A673 (cell line): ENCODE results near the gene ZFYVE28. TPM values are rescaled to one million over a fixed set of nuclear protein-coding genes. Genes with fewer than 3 reads are reported as not detected.

Source experiments
- BruUV-seq: library from RNA; stranded (reverse); fragments of 400-500 nt; replicated peaks from 2 replicates; lab custom pipeline; 2021; lab: Mats Ljungman, UMichigan
- CTCF ChIA-PET: fragments of 300-600 bp; sonication (Branson Sonifier 250); formaldehyde crosslinking; loops from one replicate; lab custom pipeline; 2022; ENCODE audit warnings: antibody characterized with exemption; lab: Charles Lee
- POLR2A ChIA-PET: fragments of 300-600 bp; sonication (Branson Sonifier 250); formaldehyde crosslinking; loops from one replicate; lab custom pipeline; 2022; ENCODE audit warnings: antibody characterized with exemption; ENCODE audit not compliant: low non-redundant PET; lab: Charles Lee
- DNase-seq: peaks from one replicate; pipeline ENCODE4 v3.0.0-alpha.2; 2015; ENCODE audit warnings: low spot score
- H3K27ac ChIP-seq: fragments of 200-600 bp; sonication (generic); 2 replicates; pipeline ENCODE4 v1.5.1; 2016; ENCODE audit warnings: mixed run types, low read depth, mild to moderate bottlenecking, mixed read lengths, antibody characterized with exemption, low read length; ENCODE audit not compliant: poor library complexity, severe bottlenecking
- H3K27me3 ChIP-seq: fragments of 200-600 bp; sonication (generic); replicated peaks from 2 replicates; pipeline ENCODE4 v1.6.1; 2017; ENCODE audit warnings: mixed run types, low read depth, mild to moderate bottlenecking, mixed read lengths, antibody characterized with exemption, low read length; ENCODE audit not compliant: insufficient read depth, poor library complexity
- H3K36me3 ChIP-seq: fragments of 200-600 bp; sonication (generic); 2 replicates; pipeline ENCODE4 v1.6.1; 2016; ENCODE audit warnings: mixed run types, mild to moderate bottlenecking, mixed read lengths, antibody characterized with exemption, low read length; ENCODE audit not compliant: insufficient read depth, poor library complexity, severe bottlenecking
- H3K4me1 ChIP-seq: fragments of 200-600 bp; sonication (generic); 2 replicates; pipeline ENCODE4 v1.6.1; 2017; ENCODE audit warnings: mixed run types, mild to moderate bottlenecking, mixed read lengths, antibody characterized with exemption, low read length; ENCODE audit not compliant: insufficient read depth, poor library complexity, severe bottlenecking
- H3K4me3 ChIP-seq: fragments of 200-600 bp; sonication (generic); 2 replicates; pipeline ENCODE4 v1.5.1; 2016; ENCODE audit warnings: low read depth, mixed run types, mild to moderate bottlenecking, mixed read lengths, low read length; ENCODE audit not compliant: poor library complexity, severe bottlenecking
- H3K9me3 ChIP-seq: fragments of 200-600 bp; sonication (generic); 2 replicates; pipeline ENCODE4 v1.6.1; 2016; ENCODE audit warnings: mixed run types, low read depth, mild to moderate bottlenecking, mixed read lengths, antibody characterized with exemption, low read length; ENCODE audit not compliant: poor library complexity, severe bottlenecking
- CTCF ChIP-seq: fragments of 300-800, 200-600 bp; sonication (generic); conservative IDR thresholded peaks from 2 replicates; pipeline ENCODE4 v1.5.1; 2017; ENCODE audit warnings: low read depth, mild to moderate bottlenecking, antibody characterized with exemption, low read length, moderate library complexity, mixed read lengths
- EZH2 ChIP-seq: fragments of 200-600 bp; sonication (generic); IDR thresholded peaks from 2 replicates; pipeline ENCODE4 v1.6.1; 2017; ENCODE audit warnings: borderline replicate concordance, low read depth, mild to moderate bottlenecking, mixed read lengths, antibody characterized with exemption, low read length; ENCODE audit not compliant: poor library complexity, severe bottlenecking
- intact Hi-C: fragments of 100-400 bp; cut with micrococcal nuclease; formaldehyde crosslinking; loops from one replicate; pipeline ENCODE4 v1.10.0; 2022; ENCODE audit not compliant: unreplicated experiment
- total RNA-seq: library from RNA; stranded (reverse); gene quantifications from 2 replicates; pipeline ENCODE4 v1.2.3, GENCODE V29; 2021

The ZFYVE28 gene
- total RNA-seq, 1 experiment from 2014 or later: 8.6 TPM

DNA sequence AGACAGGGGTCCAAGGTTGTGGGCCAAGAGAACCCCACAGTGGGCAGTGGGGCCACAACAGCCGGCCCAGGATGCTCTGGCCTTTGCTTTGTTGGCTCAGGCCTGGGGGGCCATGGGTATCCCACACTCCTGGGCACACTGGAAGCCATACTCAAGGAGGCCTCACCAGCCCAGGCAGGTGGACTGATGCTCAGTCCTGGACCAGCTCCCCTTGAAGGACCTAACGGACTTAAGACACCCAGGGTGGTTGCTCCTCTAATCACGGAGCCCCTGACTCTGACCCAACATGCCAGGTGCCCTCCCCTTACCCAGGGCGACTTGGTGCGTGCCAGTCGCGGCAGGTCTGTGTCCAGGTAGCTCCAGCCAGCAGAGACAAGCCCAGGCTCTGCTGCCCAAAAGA lies 50.8 kb downstream of the ZFYVE28 start:
- CTCF ChIA-PET: no interaction called here
- H3K9me3 ChIP-seq: no peaks in the 10 kb centered on the region
- BruUV-seq: no TSS peak
- H3K36me3 ChIP-seq: no peaks in the 10 kb centered on the region
- H3K27ac ChIP-seq: no peak overlapping the region
- TF ChIP-seq CTCF: no peak
- TF ChIP-seq EZH2: no peak
- no peaks in the 10 kb centered on the region for H3K27me3 ChIP-seq
- peaks cover 5% of the 10 kb centered on the region for H3K4me1 ChIP-seq
- POLR2A ChIA-PET: no interaction called here
- H3K4me3 ChIP-seq: no peak overlapping the region
- DNase-seq: no peak
- intact Hi-C loops: no loop called here

DNA sequence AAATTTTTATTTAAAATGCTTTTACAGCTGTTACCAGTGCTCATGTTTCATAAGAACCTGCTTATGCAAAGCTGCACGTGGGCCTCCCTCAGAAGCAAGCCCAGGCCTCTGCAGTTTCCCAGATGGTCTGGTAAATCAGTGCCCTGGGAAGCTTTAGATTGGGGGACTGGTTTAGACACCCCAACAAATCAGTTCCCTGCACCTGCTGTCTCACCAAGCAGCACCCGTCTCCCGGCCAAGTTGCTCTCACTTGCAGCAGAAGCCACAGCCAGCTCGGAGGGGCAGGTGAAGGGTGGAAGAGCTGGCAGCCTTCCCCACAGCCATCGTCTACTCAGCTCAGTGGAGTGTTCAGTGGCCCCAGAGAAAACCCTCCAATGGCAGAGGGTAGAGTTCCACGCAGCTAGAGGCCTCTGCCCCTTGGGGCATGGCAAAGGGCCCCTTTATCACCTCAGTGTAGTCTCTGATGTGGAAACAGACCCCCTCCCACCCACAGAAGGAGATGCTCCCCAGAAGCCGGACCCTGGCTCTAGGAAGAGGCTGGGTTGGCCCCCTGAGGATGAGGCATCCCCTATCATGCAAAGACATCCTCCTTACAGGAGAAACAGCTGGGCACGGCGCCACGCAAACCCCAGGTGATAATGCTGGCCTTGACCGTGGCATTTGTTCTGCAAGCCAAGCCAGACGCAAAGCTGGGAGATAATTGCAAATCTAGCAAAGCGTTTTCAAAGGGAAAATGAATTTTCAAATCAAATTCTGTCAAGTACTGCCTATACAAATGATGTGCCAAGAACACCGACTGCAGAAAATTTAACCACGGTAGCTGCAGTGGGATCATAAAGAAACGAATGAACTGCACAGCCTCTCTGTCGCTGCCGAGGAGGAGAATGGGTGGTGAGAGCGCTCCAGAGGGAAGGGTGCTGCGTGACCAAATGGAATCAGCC lies 51.9 kb downstream of the ZFYVE28 start:
- intact Hi-C loops: no loop called here
- Histone ChIP-seq H3K27ac (no peak overlapping the region), H3K4me1 (peaks cover 5% of the 10 kb centered on the region), H3K27me3 (no peaks in the 10 kb centered on the region), H3K36me3 (no peaks in the 10 kb centered on the region), H3K9me3 (no peaks in the 10 kb centered on the region), H3K4me3 (no peak overlapping the region)
- BruUV-seq: no TSS peak
- ChIA-PET POLR2A (no interaction called here), CTCF (no interaction called here)
- no peak for DNase-seq
- TF ChIP-seq CTCF (no peak), EZH2 (no peak)

GRCh38 chr4:2365913-2366210 lies 52.6 kb downstream of the ZFYVE28 start:
- H3K36me3 ChIP-seq: no peaks in the 10 kb centered on the region
- H3K27me3 ChIP-seq: no peaks in the 10 kb centered on the region
- H3K27ac ChIP-seq: no peak overlapping the region
- intact Hi-C loops: no loop called here
- no TSS peak for BruUV-seq
- DNase-seq: no peak
- ChIA-PET POLR2A (no interaction called here), CTCF (no interaction called here)
- no peak overlapping the region for H3K4me3 ChIP-seq
- peaks cover 5% of the 10 kb centered on the region for H3K4me1 ChIP-seq
- no peaks in the 10 kb centered on the region for H3K9me3 ChIP-seq
- no peak for TF ChIP-seq CTCF
- TF ChIP-seq EZH2: no peak
